GM10847 (cell line): ENCODE results near the gene SELENOO.
A peak's percentile ranks its signal among the peaks of the same experiment; 100 is the strongest.

ENCODE experiments used
- POLR2A ChIP-seq: IDR thresholded peaks from 2 replicates; pipeline ENCODE4 v1.6.1; 2011; ENCODE audit not compliant: insufficient read length; ENCODE audit errors: extremely low read depth

SELENOO gene

GRCh38 chr22:50224071-50224470 is 23.3 kb downstream of the SELENOO start:
- no peak for TF ChIP-seq POLR2A

GRCh38 chr22:50225200-50225969 is 24.6 kb downstream of the SELENOO start:
- no peak for TF ChIP-seq POLR2A

GRCh38 chr22:50226063-50226874 is 25.5 kb downstream of the SELENOO start:
- TF ChIP-seq POLR2A: no peak

- TF ChIP-seq POLR2A: no peak
Observed at GRCh38 chr22:50226875-50227165, 26.0 kb downstream of the SELENOO start.

- TF ChIP-seq POLR2A: no peak
Observed at GRCh38 chr22:50227579-50228215, 26.9 kb downstream of the SELENOO start.

- no peak for TF ChIP-seq POLR2A
Observed at GRCh38 chr22:50228366-50228765, 27.6 kb downstream of the SELENOO start.

GRCh38 chr22:50229370-50229769 is 28.6 kb downstream of the SELENOO start:
- no peak for TF ChIP-seq POLR2A

GRCh38 chr22:50232481-50233151 is 31.8 kb downstream of the SELENOO start:
- TF ChIP-seq POLR2A: no peak

- no peak for TF ChIP-seq POLR2A
Observed at GRCh38 chr22:50233223-50233622, 32.4 kb downstream of the SELENOO start.

GRCh38 chr22:50236731-50237409 is 36.1 kb downstream of the SELENOO start:
- TF ChIP-seq POLR2A: no peak

- no peak for TF ChIP-seq POLR2A
Observed at GRCh38 chr22:50238755-50239154, 37.9 kb downstream of the SELENOO start.

- TF ChIP-seq POLR2A: no peak
Observed at GRCh38 chr22:50242406-50242949, 41.7 kb downstream of the SELENOO start.

GRCh38 chr22:50243685-50244419 is 43.0 kb downstream of the SELENOO start:
- TF ChIP-seq POLR2A: no peak

GRCh38 chr22:50244420-50245213 is 43.8 kb downstream of the SELENOO start, which contains the start of gene TUBGCP6:
TUBGCP6 (minus strand) TSS chr22:50245023; CDS start chr22:50244459, 564 bp downstream.
- peak; percentile 89 for TF ChIP-seq POLR2A
